HG03521 (cell line): Measurements from ENCODE around the gene POMC.
"Not testable (repeated sequence)": the region's sequence is repeated elsewhere in the genome, so short reads cannot be mapped to it uniquely, and the experiment has no call there.

Source experiments
- ATAC-seq: cut with Tn5 transposase; IDR thresholded peaks from one replicate; pipeline ENCODE4 v1.9.1; 2021; ENCODE audit warnings: mild to moderate bottlenecking, moderate library complexity; ENCODE audit not compliant: unreplicated experiment

Gene POMC

GRCh38 chr2:25140535-25140934, 27.8 kb downstream of the POMC start:
- not testable (repeated sequence) for ATAC-seq

- ATAC-seq, result no peak
Observed at GRCh38 chr2:25132693-25133092, 35.7 kb downstream of the POMC start.

DNA sequence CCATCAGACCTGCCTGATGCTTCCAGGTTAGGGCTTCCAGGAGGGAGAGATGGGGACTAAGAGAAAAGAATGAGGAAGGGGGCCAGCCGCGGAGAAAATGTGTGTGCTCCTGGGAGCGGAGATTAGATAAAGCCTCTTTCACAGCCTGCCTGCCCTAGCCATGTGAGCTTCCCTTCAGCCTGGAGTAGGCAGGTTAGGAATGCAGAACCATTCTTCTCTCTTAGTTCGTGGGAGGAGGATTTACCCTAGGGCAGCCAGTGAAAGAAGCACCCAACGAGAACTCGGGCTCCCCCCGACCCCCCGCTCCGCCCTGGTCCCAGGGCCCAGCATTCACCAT, 36.1 kb downstream of the POMC start:
- no peak for ATAC-seq

DNA sequence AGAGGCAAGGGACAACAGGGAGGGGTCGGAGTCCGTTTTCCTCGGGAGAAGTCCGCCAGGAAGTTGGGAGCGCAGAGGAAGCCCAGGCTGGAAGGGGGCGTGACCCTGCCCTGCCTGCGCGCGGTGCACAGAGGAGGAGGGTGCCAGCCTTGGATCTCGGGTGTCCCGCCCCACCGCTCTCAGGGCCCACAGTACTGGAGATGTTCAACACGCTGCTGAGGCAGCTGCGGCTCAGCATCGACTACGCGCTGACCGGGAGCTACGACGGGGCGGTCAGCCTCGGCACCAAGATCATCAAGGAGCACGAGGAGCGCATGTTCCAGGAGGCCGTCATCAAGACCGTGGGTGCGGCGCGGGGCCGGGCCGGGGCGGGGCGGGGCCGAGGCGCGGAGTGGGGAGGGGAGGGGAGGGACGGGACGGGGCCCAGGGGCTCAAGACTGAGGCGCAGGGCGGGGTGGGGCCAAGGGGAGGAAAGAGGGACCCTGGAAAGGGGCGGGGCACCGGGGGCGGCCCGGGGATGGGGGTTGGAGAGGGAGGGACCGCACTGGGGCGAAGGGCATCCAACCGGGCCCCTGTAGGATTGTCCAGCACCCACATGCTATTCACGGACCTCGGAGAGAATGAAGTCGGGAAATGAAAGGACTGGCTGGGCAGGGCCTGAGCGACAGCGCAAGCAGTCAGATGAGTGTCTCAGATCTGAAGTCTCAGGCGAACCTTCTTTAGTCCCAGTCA, 36.6 kb downstream of the POMC start:
- ATAC-seq, result no peak

DNA sequence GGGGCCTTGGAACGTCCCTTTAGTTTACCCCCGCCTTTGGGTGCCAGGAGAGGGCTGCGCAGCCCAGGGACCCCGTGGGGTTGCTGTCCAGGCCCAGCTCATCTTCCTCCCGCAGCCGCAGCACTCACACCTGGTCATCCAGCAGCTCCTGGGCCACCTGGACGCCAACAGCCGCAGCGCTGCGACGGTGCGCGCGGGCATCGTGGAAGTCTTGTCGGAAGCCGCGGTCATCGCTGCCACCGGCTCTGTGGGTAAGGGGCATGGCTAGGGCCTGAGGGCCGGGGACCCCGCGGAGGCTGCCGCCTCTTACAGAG, 37.2 kb downstream of the POMC start:
- no peak for ATAC-seq

- ATAC-seq, result no peak
Observed at GRCh38 chr2:25129901-25130520, 38.4 kb downstream of the POMC start.

DNA sequence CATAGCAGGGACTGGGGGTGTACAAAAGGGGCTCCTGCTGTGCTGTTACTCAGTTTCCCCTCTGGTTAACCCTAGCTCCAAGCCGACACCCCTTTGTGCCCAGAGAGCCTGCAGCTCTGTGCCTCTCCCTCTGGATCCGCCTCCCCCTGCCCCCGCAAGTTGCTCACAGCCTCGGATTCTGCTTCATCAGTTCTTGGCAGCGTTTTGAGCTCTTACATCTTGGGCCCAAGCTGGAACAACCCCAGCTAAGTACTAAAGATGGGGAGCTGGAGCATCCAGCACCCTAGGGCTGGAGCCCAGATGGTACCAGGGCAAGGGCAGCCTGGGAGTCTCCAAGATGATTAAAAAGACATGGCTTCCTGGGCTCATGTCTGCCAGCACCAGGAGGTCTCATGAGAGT, 40.7 kb downstream of the POMC start:
- ATAC-seq, result no peak

DNA sequence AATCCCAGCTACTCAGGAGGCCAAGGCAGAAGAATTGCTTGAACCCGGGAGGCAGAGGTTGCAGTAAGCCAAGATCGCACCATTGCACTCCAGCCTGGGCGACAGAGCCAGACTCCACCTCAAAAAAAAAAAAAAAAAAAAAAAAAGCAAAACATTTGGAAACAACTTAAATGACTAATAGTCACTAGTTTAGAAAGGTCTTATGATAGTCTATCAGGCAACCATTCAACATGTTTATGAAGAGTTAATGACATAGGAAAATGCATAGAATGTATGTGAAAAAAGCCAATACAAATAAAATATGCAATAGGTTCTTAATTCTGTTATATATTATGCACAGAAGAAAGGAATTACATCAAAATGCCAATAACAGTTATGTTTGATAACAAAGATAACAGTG, 41.3 kb downstream of the POMC start:
- not testable (repeated sequence) for ATAC-seq

- no peak for ATAC-seq
Observed at GRCh38 chr2:25125976-25126375, 42.4 kb downstream of the POMC start.

GRCh38 chr2:25125189-25125588, 43.2 kb downstream of the POMC start:
- no peak for ATAC-seq

DNA sequence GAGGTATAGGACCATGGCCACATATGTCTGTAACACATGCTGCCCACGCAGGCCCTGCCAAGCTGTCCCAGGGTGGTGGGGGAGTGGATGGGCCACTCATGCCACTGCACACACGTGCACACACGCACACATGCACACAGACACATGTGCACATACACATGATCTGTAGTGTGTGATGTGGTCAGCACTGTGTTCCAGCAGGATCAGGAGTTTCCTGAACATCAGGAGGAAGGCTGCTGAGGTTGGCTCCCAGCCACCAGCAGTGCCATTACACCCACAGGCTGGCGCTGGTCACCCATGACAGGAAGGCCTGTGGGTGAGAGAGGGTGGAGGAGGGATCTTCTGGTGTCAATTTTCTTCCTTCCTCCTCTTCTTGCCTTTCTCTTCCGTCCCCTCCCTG, 44.7 kb downstream of the POMC start:
- ATAC-seq, result no peak

- ATAC-seq, result no peak
Observed at GRCh38 chr2:25122367-25122766, 46.0 kb downstream of the POMC start.

DNA sequence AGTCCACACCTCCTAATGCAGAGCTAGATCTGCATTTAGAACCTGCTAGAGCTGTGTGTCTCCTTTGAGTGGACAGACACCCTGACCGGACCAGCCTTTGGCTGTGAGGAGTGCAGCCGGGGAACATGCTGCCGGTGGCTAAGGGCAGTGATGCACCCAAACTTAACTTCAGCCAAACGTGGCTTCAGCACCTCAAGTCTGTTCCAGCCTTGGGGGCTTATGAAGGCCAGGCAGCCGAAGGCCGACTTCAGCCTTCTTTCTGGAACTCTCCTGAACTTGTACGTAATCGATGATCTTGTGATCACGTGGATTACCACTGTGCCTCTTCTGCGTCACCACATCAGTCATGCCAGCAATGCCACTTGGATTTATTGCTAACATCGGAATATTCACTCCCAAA, 49.1 kb downstream of the POMC start:
- ATAC-seq, result no peak

DNA sequence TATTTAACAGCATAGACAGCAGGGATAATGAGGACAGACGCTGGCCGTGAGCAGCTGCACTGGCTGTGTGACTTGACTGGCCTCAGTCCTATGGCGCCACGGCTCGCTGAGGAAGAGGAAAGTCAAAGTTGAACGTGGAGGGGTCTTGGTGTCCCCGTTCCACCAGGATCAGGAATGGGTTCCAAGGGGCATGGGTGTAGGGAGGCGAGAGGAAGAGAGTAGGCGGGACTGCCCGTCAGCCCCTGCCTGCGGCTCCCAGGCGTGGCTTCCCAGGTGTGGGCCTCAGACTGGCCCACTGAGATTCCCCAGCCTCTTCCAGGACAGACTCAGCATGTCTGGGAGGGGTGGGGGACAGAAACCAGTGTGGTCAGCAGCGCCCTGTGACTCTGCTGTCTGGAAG, 51.4 kb downstream of the POMC start:
- ATAC-seq, result no peak

- no peak for ATAC-seq
Observed at GRCh38 chr2:25115902-25116301, 52.5 kb downstream of the POMC start.

GRCh38 chr2:25115249-25115883, 53.0 kb downstream of the POMC start:
- ATAC-seq, result no peak

DNA sequence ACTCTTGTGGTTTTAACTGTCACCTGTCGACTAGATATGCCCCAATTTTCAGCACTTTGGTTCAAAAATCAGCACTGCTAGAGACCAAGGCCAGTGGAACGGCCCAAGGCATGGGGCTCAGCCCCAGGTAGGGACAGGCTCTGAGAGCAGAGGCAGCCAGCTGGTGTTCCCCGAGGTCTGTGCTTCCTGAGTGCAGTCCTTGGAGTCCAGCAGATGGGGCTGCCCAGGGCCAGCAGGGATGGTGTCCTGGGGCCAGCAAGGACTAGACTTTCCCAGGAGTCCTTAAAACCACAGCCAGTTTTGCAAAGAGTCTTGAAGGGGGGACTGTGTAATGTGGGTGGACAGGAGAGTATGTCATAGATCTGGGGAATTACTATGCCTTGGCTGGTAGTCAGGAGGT, 56.3 kb downstream of the POMC start:
- no peak for ATAC-seq
